ENCODE results near the gene PER1. TPM values are rescaled to one million over a fixed set of nuclear protein-coding genes. Genes with fewer than 3 reads are reported as not detected.

Gene PER1
- total RNA-seq, 2 experiments from 2014 or later = 62.2 to 73.3 TPM

DNA sequence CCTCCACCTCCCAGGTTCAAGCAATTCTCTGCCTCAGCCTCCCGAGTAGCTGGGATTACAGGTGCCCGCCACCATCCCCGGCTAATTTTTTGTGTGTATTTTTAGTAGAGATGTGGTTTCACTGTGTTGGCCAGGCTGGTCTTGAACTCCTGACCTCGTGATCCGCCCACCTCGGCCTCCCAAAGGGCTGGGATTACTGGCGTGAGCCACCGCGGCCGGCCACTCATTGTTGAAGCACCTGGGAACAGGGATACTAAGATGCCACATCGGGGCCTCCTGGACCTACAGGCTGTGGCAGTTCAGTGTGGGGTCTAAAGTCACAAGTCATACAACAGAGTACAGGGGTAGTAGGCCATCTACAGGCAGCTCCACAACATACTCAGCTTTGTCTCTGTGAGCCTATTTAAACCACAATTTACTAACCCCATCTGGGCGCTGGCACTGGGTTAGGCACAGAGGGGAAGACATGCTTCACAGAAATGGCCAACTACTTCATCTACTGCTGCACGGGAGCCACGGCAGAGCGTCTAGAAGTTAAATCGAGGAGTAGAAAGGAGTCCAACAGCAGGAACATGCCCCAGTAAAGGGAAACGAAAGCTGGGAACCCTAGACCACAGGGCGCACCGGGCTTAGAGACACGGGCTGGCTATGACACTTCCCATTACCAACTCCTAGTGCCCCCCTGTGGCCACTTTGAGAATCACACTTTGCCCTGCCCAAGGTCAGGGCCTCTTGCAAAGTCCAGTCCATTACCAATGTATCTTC lies 6.2 kb upstream of the PER1 start:
- CTCF ChIA-PET = interaction anchor here (0.6 to 5.4 kb wide), 12 partner anchors 8 to 120 kb away, joined by 3 to 48 read pairs (median 3); partner anchors contain the start of gene HES7
- peaks cover 14% of the 10 kb centered on the region for H3K36me3 Mint-ChIP-seq (ENCODE audit: low read depth)
- peaks cover 57% of the 10 kb centered on the region for H3K4me1 Mint-ChIP-seq (ENCODE audit: low read depth)
- H3K27ac Mint-ChIP-seq = peak overlapping the region; percentile 93
- no peaks in the 10 kb centered on the region for H3K9me3 Mint-ChIP-seq
- no peaks in the 10 kb centered on the region for H3K27me3 Mint-ChIP-seq (ENCODE audit: low read depth)
- H3K4me3 Mint-ChIP-seq = peak overlapping the region; percentile 57
- peak; percentile 95 for DNase-seq
- intact Hi-C loops (cut with micrococcal nuclease) = loop anchor here (1.0 to 10.0 kb wide), 4 partner anchors 64 to 674 kb away; partner anchors contain the start of genes FXR2, POLR2A and SLC35G6

DNA sequence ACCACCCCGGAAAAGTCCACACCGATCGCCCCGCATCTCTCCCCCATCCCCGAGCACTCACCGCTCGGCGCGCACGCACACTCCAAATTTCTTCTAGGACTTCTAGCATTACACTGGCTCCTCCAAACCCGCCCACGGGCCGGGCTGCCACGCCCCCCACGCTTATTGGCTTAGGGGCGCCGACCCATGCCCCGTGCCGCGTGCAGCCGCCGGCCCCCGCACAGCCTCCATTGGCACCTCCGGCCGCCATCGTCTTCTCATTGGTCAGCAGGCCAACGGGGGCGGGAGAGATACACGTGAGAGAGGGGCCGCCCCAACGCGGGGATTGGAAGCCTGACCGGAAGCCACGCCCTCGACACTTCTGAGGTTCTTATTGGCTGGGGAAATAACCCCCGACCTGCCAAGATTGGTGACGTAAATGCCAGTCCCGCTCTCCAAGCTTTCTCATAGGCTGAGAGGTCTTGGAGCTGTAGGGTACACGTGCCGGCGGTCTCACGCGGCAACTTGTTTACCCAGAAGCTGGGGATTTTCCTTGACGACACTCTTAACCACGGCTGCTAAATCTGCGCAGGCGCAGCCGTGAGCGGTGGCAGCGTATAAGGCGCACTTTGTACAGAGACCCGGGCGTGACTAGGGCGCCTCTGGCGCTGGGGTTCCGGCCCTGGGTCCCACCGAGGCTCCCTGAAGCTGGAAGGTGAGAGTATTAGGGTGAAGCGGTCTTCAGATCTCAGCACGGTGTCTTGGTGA lies 4.2 kb upstream of the PER1 start:
- H3K9me3 Mint-ChIP-seq = no peaks in the 10 kb centered on the region
- DNase-seq = peak; percentile 100
- H3K27ac Mint-ChIP-seq = no peak overlapping the region
- CTCF ChIA-PET = interaction anchor here (0.6 to 5.4 kb wide), 8 partner anchors 10 to 83 kb away, joined by 3 to 48 read pairs (median 3); no protein-coding TSS in a partner anchor
- H3K36me3 Mint-ChIP-seq (ENCODE audit: low read depth) = peaks cover 8% of the 10 kb centered on the region
- H3K4me3 Mint-ChIP-seq = no peak overlapping the region
- H3K4me1 Mint-ChIP-seq (ENCODE audit: low read depth) = peaks cover 62% of the 10 kb centered on the region
- H3K27me3 Mint-ChIP-seq (ENCODE audit: low read depth) = no peaks in the 10 kb centered on the region
- intact Hi-C loops (cut with micrococcal nuclease) = loop anchor here (1.0 to 10.0 kb wide), 11 partner anchors 8 to 672 kb away; partner anchors contain the start of genes CNTROB, FXR2, HES7 and POLR2A

DNA sequence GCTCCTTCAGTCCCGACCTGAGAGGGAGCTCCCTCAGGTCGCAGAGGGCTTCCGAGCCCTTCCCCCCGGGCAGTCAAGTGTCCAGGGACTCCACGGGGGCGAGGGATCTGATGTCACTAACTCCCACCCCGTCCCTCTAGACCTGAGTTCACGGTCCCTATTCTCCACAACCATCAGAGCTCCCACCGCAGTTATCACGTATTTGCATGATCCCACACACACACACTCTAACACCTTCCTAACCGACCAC lies 3.7 kb upstream of the PER1 start:
- intact Hi-C loops (cut with micrococcal nuclease) = loop anchor here (1.0 to 10.0 kb wide), 11 partner anchors 8 to 671 kb away; partner anchors contain the start of genes CNTROB, FXR2, HES7 and POLR2A
- Mint-ChIP-seq H3K36me3 (ENCODE audit: low read depth) (peaks cover 4% of the 10 kb centered on the region), H3K27ac (no peak overlapping the region), H3K4me3 (no peak overlapping the region), H3K27me3 (ENCODE audit: low read depth) (no peaks in the 10 kb centered on the region), H3K4me1 (ENCODE audit: low read depth) (peaks cover 57% of the 10 kb centered on the region), H3K9me3 (no peaks in the 10 kb centered on the region)
- CTCF ChIA-PET = interaction anchor here (0.6 to 5.4 kb wide), 4 partner anchors 9 to 36 kb away, joined by 3 to 48 read pairs (median 4); no protein-coding TSS in a partner anchor
- no peak for DNase-seq

DNA sequence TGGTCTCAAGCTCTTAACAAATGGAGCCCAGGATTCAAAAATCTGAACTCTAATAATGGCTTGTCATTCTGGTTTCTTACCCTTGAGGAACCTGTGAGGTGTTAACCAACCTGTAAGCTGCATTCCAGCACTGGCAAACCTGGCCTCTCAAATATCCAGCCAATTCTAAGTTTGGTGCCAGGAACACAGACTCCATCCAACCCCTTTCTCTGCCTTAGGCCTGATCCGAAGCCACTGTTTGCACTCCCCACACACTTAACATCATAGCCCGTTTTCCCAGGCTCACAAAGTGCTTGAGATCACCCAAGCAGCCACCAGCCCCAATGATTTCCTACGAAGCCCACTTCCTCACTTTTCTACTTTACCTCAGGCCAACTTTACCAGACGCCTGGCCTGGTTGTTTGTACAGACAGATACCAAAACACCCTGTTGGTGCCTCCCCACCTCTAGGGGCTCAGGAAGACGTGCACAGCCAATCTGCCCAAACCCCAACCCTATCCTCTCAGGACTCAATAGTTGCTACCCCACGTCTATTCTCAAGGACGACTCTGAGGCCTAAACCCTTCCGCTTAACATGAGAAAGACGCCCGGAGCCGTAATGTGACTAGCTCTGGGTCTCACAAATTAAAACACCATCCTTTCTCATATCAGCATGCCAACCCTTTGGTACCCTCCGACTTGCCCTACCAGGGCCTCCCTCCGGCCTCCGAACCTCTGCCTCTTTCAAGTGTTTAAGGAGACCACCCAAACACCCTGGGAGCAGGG lies 3.2 kb upstream of the PER1 start:
- DNase-seq = no peak
- intact Hi-C loops (cut with micrococcal nuclease) = loop anchor here (5.0 to 10.0 kb wide), 3 partner anchors 73 to 671 kb away; partner anchors contain the start of genes FXR2, POLR2A and SLC35G6
- H3K27me3 Mint-ChIP-seq (ENCODE audit: low read depth) = no peaks in the 10 kb centered on the region
- peaks cover 55% of the 10 kb centered on the region for H3K4me1 Mint-ChIP-seq (ENCODE audit: low read depth)
- no peaks in the 10 kb centered on the region for H3K9me3 Mint-ChIP-seq
- peaks cover 2% of the 10 kb centered on the region for H3K36me3 Mint-ChIP-seq (ENCODE audit: low read depth)
- H3K4me3 Mint-ChIP-seq = no peak overlapping the region
- CTCF ChIA-PET = interaction anchor here (0.6 to 5.4 kb wide), 4 partner anchors 9 to 35 kb away, joined by 3 to 48 read pairs (median 4); no protein-coding TSS in a partner anchor
- no peak overlapping the region for H3K27ac Mint-ChIP-seq

DNA sequence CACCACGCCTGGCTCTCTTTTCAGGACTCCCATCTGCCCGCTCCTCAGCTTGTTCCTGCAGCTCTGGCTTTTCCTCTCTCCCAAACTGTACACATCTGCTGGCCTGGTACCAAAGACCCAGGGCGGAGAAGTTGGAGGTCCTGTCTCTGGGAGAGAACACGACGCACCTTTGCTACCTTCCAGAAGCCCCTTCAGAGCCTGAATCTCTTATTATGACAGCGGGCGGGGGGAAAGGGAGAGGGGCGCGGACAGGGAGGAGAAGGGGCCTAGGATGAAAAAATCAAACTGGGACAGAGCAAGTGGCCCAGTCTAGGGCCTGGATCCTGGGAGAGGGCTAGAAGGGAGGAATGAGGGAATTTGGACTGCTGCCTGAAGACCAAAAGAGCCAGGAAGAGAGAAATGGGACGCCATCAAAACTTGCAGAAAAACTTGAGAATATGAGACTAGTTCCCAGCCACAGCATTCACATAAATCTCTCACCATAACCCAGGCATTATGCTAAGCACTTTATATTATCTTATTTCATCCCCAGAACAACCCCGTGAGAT lies 2.5 kb upstream of the PER1 start:
- H3K27me3 Mint-ChIP-seq (ENCODE audit: low read depth) = no peaks in the 10 kb centered on the region
- H3K36me3 Mint-ChIP-seq (ENCODE audit: low read depth) = no peaks in the 10 kb centered on the region
- peaks cover 51% of the 10 kb centered on the region for H3K4me1 Mint-ChIP-seq (ENCODE audit: low read depth)
- no peak for DNase-seq
- no peak overlapping the region for H3K27ac Mint-ChIP-seq
- H3K4me3 Mint-ChIP-seq = no peak overlapping the region
- H3K9me3 Mint-ChIP-seq = no peaks in the 10 kb centered on the region
- CTCF ChIA-PET = interaction anchor here (0.6 to 1.6 kb wide), 3 partner anchors 15 to 36 kb away, joined by 3 to 6 read pairs (median 4); no protein-coding TSS in a partner anchor
- intact Hi-C loops (cut with micrococcal nuclease) = loop anchor here (5.0 to 10.0 kb wide), 3 partner anchors 72 to 670 kb away; partner anchors contain the start of genes FXR2, POLR2A and SLC35G6

DNA sequence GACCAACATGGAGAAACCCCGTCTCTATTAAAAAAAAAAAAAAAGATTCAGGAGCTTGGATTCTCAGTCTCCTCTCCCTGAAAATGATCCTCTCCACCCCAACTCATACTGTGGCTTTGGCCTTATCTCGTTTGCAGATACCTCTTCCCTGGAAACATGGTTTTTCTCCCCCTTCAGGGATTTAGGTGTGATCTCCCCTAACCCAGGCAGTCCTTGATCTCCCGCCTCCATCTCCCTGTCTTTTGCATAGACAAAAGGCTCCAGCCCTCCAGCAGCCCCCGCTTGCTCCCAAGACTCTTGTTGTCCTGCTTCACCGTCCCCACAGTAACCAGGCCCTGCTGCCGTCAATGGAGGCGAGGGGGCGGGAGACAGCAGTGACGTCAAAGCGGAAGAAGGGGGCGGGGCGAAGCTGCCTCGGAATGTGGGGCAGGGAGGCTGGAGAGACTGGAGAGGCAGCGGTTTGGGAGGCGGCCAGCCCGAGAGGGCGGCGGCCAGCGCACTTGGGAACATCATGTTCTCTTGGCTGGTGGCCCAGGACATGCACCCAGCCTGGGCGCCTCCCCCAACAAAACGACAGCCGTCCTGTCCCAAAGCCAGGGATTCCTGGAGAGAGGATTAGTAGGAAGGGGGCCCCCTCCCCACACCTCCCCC lies 1.9 kb upstream of the PER1 start:
- Mint-ChIP-seq H3K4me3 (no peak overlapping the region), H3K9me3 (no peaks in the 10 kb centered on the region), H3K27me3 (ENCODE audit: low read depth) (no peaks in the 10 kb centered on the region), H3K36me3 (ENCODE audit: low read depth) (peaks cover 3% of the 10 kb centered on the region), H3K4me1 (ENCODE audit: low read depth) (peaks cover 49% of the 10 kb centered on the region), H3K27ac (no peak overlapping the region)
- DNase-seq = peak; percentile 97
- CTCF ChIA-PET = interaction anchor here (0.6 to 1.6 kb wide), 3 partner anchors 15 to 35 kb away, joined by 3 to 6 read pairs (median 4); no protein-coding TSS in a partner anchor
- intact Hi-C loops (cut with micrococcal nuclease) = loop anchor here (2.0 to 10.0 kb wide), 3 partner anchors 311 to 669 kb away; partner anchors contain the start of genes FXR2, POLR2A and SLC35G6

DNA sequence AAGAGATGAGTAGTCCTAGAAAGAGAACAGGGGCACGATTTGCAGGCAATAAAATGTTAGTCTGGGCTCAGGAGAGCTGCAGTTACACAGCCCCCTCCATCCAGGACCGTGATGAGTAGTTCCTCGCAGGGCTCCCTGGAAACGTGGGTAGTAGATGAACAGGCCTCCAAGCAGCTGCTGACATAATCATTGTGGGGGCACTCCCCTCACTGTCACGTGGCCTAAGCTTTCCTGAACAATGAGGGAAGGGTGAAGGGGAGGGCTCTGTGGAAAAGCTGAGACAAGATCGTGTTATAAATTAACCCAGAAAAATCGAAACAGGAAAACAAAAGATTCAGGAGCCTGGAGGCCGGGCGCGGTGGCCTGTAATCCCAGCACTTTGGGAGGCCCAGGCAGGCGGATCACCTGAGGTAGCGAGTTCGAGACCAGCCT lies 1.3 kb upstream of the PER1 start:
- Mint-ChIP-seq H3K4me1 (ENCODE audit: low read depth) (peaks cover 45% of the 10 kb centered on the region), H3K27ac (no peak overlapping the region), H3K4me3 (no peak overlapping the region), H3K9me3 (no peaks in the 10 kb centered on the region), H3K36me3 (ENCODE audit: low read depth) (peaks cover 3% of the 10 kb centered on the region), H3K27me3 (ENCODE audit: low read depth) (no peaks in the 10 kb centered on the region)
- DNase-seq = peak; percentile 88
- intact Hi-C loops (cut with micrococcal nuclease) = loop anchor here (2.0 to 10.0 kb wide), 3 partner anchors 311 to 669 kb away; partner anchors contain the start of genes FXR2, POLR2A and SLC35G6
- CTCF ChIA-PET = interaction anchor here (1.4 to 1.6 kb wide), 2 partner anchors 14 to 29 kb away, joined by 4 to 6 read pairs; no protein-coding TSS in a partner anchor

DNA sequence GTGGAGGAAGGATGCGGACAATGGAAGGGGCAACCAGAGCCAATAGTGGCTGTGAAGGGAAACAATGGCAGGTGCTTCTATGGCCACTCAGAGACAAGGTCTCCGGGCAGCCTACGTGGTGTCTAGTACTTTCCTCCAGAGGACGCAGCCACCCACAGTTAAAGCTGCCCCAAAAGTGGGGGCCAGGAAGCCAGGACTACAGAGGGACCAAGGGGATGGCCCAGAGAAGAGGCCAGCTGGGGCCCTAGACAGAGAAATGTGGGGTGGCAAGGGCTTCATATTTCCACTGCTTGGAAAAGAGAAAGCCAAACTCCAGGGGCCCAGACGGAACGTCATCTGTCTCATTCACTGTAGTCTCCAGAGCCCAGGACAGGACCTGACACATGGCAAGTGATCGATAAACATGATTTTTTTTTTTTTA lies 837 bp upstream of the PER1 start:
- no peaks in the 10 kb centered on the region for H3K27me3 Mint-ChIP-seq (ENCODE audit: low read depth)
- intact Hi-C loops (cut with micrococcal nuclease) = loop anchor here (2.0 to 10.0 kb wide), 3 partner anchors 310 to 668 kb away; partner anchors contain the start of genes FXR2, POLR2A and SLC35G6
- H3K27ac Mint-ChIP-seq = no peak overlapping the region
- no peaks in the 10 kb centered on the region for H3K9me3 Mint-ChIP-seq
- CTCF ChIA-PET = interaction anchor here (1.6 kb wide), 1 partner anchor 28 kb away, joined by 6 read pairs; no protein-coding TSS in a partner anchor
- H3K4me1 Mint-ChIP-seq (ENCODE audit: low read depth) = peaks cover 43% of the 10 kb centered on the region
- peak overlapping the region; percentile 84 for H3K4me3 Mint-ChIP-seq
- no peak for DNase-seq
- H3K36me3 Mint-ChIP-seq (ENCODE audit: low read depth) = peaks cover 3% of the 10 kb centered on the region

DNA sequence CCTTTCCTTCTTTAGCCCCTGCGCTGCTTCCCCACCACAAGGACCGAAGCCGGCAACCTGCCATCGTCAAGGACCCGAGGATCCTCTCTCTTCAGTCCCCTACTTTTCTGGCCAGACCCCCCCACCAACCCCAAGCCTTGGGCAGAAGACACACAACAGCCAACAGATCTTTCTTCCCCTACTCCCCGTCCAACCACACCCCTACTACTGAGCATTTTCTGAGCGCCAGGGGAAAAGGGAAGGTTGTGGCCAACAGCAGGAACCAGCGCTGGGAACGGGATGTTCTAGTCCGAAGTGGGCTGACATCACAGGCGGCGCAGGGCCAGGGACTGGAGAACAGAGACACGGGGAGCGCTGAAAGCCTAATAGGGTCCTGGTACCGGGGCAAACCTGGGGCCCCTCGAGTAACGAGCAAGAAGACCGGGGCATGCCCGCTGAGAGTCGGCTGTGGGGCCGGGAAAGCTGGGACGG lies 528 bp downstream of the PER1 start:
- peak overlapping the region; percentile 84 for H3K27ac Mint-ChIP-seq
- peaks cover 43% of the 10 kb centered on the region for H3K4me1 Mint-ChIP-seq (ENCODE audit: low read depth)
- H3K27me3 Mint-ChIP-seq (ENCODE audit: low read depth) = no peaks in the 10 kb centered on the region
- CTCF ChIA-PET = interaction anchor here (1.8 kb wide), 1 partner anchor 94 kb away, joined by 7 read pairs; no protein-coding TSS in a partner anchor
- peak overlapping the region; percentile 84 for H3K4me3 Mint-ChIP-seq
- intact Hi-C loops (cut with micrococcal nuclease) = loop anchor here (1.0 to 10.0 kb wide), 5 partner anchors 12 to 667 kb away; partner anchors contain the start of genes FXR2, POLR2A, RANGRF and SLC35G6
- no peaks in the 10 kb centered on the region for H3K9me3 Mint-ChIP-seq
- peaks cover 10% of the 10 kb centered on the region for H3K36me3 Mint-ChIP-seq (ENCODE audit: low read depth)
- DNase-seq = peak; percentile 50

DNA sequence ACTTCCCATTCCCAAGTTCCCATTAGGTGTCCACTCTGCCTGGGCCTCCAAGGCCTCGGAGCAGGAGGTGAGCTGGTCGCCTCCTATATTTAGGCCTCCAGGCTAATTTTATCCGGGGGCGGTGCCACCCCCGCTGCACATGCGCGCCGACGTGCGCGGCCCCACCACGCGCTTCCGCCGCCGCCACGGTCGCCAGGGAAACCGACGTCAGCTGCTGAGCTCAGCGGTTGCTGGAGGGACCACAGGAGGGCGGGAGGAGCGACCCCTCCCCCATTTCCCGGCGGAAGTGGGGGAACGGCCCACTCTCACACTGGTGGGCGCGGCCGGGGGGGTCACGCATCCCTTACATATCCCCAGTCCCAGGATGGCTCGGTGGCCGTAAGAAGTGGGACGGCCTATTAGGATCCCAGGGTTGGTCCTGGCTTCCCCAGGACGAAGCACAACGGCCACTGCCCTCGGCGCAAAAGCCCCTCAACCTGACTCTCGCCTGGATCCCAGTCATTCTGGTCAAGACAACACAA lies 1.0 kb downstream of the PER1 start:
- H3K27ac Mint-ChIP-seq = peak overlapping the region; percentile 84
- H3K36me3 Mint-ChIP-seq (ENCODE audit: low read depth) = peaks cover 14% of the 10 kb centered on the region
- H3K9me3 Mint-ChIP-seq = no peaks in the 10 kb centered on the region
- no peaks in the 10 kb centered on the region for H3K27me3 Mint-ChIP-seq (ENCODE audit: low read depth)
- DNase-seq = peak; percentile 86
- H3K4me3 Mint-ChIP-seq = peak overlapping the region; percentile 84
- peaks cover 43% of the 10 kb centered on the region for H3K4me1 Mint-ChIP-seq (ENCODE audit: low read depth)
- CTCF ChIA-PET = interaction anchor here (1.8 kb wide), 1 partner anchor 93 kb away, joined by 7 read pairs; no protein-coding TSS in a partner anchor
- intact Hi-C loops (cut with micrococcal nuclease) = loop anchor here (1.0 to 10.0 kb wide), 3 partner anchors 12 to 666 kb away; partner anchors contain the start of genes FXR2, POLR2A and SLC35G6
